Left renal cortex interstitium (tissue), 4 donors: ENCODE measurements around the gene NUDT4B. TPM values are rescaled to one million over a fixed set of nuclear protein-coding genes. Genes with fewer than 3 reads are reported as not detected.
"Not testable (repeated sequence)": the region's sequence is repeated elsewhere in the genome, so short reads cannot be mapped to it uniquely, and the experiment has no call there.

ENCODE experiments used
- DNase-seq, 4 donors: peaks; one replicate each; pipeline ENCODE4 v3.0.0-alpha.2; 2013; ENCODE audit warnings: low read depth in 4 of 4, low spot score in 2 of 4, missing footprints in 1 of 4
- polyA plus RNA-seq, 4 donors: library from polyadenylated mRNA; unstranded; fragments of 120-200 nt; gene quantifications; one replicate each; pipeline ENCODE4 v1.2.1, GENCODE V29; 2013; ENCODE audit not compliant: insufficient read length in 4 of 4

NUDT4B gene
- polyA plus RNA-seq, 4 donors, result 0.49 to 3.5 (median 1.1) TPM

- DNase-seq, result not testable (repeated sequence)
These were observed 43.0 kb downstream of the NUDT4B start for GRCh38 chr1:148791543-148792099.

- not testable (repeated sequence) for DNase-seq
These were observed 45.3 kb downstream of the NUDT4B start for GRCh38 chr1:148793762-148794332.

Other genes starting within 250 kb of the NUDT4B start
- 10 to 100 TPM; 24.2 to 40.1 (median 31.0) TPM for gene NBPF14, start 152.8 kb upstream of the NUDT4B start, polyA plus RNA-seq
- gene PDE4DIP, start 95.7 kb downstream of the NUDT4B start, polyA plus RNA-seq, result 100 to 1,000 TPM in 2 of 4 donors, 10 to 100 TPM in 2; 83.7 to 161 (median 109) TPM